HCT116 (cell line): ENCODE results near the gene ENOX1. TPM values are rescaled to one million over a fixed set of nuclear protein-coding genes. Genes with fewer than 3 reads are reported as not detected.

Source experiments
- ATAC-seq: fragments of 200-7000 bp; cut with Tn5 transposase; 2 replicates; pipeline ENCODE4 v1.9.1; 2020; ENCODE audit warnings: mild to moderate bottlenecking, moderate library complexity
- BruUV-seq: library from RNA; stranded (reverse); fragments of 400-500 nt; replicated peaks from 2 replicates; lab custom pipeline; 2021; lab: Mats Ljungman, UMichigan
- CTCF ChIA-PET: fragments of 300-600 bp; sonication (Branson Sonifier 250); formaldehyde crosslinking; loops from one replicate; lab custom pipeline; 2021; ENCODE audit warnings: antibody characterized with exemption; lab: Charles Lee
- POLR2A ChIA-PET: fragments of 300-600, 350-600 bp; sonication (Branson Sonifier 250); formaldehyde crosslinking; loops from one replicate; lab custom pipeline; 2021; ENCODE audit warnings: antibody characterized with exemption; lab: Charles Lee
- RAD21 ChIA-PET, 2 experiments: fragments of 300-600 bp; sonication (Branson Sonifier 250); formaldehyde crosslinking; loops; one replicate each; lab custom pipeline; 2023; ENCODE audit warnings: low total read pairs in 2 of 2; ENCODE audit not compliant: uncharacterized antibody in 2 of 2, unreplicated experiment in 2 of 2, low non-redundant PET in 1 of 2; lab: Charles Lee
- DNase-seq: peaks from one replicate; pipeline ENCODE4 v3.0.0-alpha.2; 2010; ENCODE audit warnings: low read depth, low spot score
- H2AFZ ChIP-seq: fragments of 200-600 bp; shearing (Covaris generic), sonication (generic); 2 replicates; pipeline ENCODE4 v1.6.1; 2017; ENCODE audit warnings: low read depth, mixed run types, mixed read lengths, antibody characterized with exemption, low read length; ENCODE audit not compliant: poor library complexity, severe bottlenecking
- H3K27ac ChIP-seq: 2 replicates; pipeline ENCODE4 v1.5.1; 2012; ENCODE audit warnings: low read depth, low read length
- H3K27me3 ChIP-seq: fragments of 200-600 bp; sonication (generic); 2 replicates; pipeline ENCODE4 v1.6.1; 2016; ENCODE audit warnings: mixed run types, low read length, mixed read lengths; ENCODE audit not compliant: insufficient read depth
- H3K36me3 ChIP-seq, 2 experiments: fragments of 200-500 bp in 1 of 2; fragments of 200-600 bp in 1 of 2; sonication (Bioruptor generic) in 1 of 2; sonication (generic) in 1 of 2; 2 replicates each; pipeline versions ENCODE4 v1.5.1 to v1.6.1; 2014 to 2016; ENCODE audit warnings: low read length in 2 of 2, inconsistent platforms in 1 of 2, mixed read lengths in 1 of 2, mixed run types in 1 of 2; ENCODE audit not compliant: insufficient read depth in 2 of 2, control insufficient read depth in 1 of 2
- H3K4me1 ChIP-seq, 2 experiments: fragments of 200-600 bp in 1 of 2; sonication (generic) in 1 of 2; 2 replicates each; pipeline versions ENCODE4 v1.5.1 to v1.6.1; 2012 to 2017; ENCODE audit warnings: low read length in 2 of 2, inconsistent platforms in 1 of 2, mild to moderate bottlenecking in 1 of 2, mixed read lengths in 1 of 2, mixed run types in 1 of 2, moderate library complexity in 1 of 2; ENCODE audit not compliant: insufficient read depth in 2 of 2, control insufficient read depth in 1 of 2
- H3K4me2 ChIP-seq: fragments of 200-600 bp; sonication (generic); 2 replicates; pipeline ENCODE4 v1.6.1; 2017; ENCODE audit warnings: mixed run types, low read length, mixed read lengths
- H3K4me3 ChIP-seq, 2 experiments: fragments of 200-600 bp in 1 of 2; sonication (generic) in 1 of 2; replicated peaks in 1 of 2; 2 replicates each; pipeline ENCODE4 v1.5.1; 2011 to 2016; ENCODE audit warnings: low read length in 2 of 2, control low read depth in 1 of 2, low read depth in 1 of 2, mild to moderate bottlenecking in 1 of 2, mixed read lengths in 1 of 2, mixed run types in 1 of 2
- H3K79me2 ChIP-seq: fragments of 200-600 bp; sonication (generic); 2 replicates; pipeline ENCODE4 v1.6.1; 2017; ENCODE audit warnings: mild to moderate bottlenecking, mixed run types, low read length, moderate library complexity, mixed read lengths; ENCODE audit not compliant: insufficient read depth
- H3K9ac ChIP-seq: fragments of 200-600 bp; sonication (generic); 2 replicates; pipeline ENCODE4 v1.6.1; 2016; ENCODE audit warnings: low read length, mixed read lengths
- H3K9me2 ChIP-seq: fragments of 200-600 bp; sonication (generic), shearing (Covaris generic); 2 replicates; pipeline ENCODE4 v1.6.1; 2017; ENCODE audit warnings: mixed run types, mild to moderate bottlenecking, moderate library complexity; ENCODE audit not compliant: insufficient read depth
- H3K9me3 ChIP-seq, 2 experiments: fragments of 200-500 bp in 1 of 2; fragments of 200-600 bp in 1 of 2; sonication (Bioruptor generic) in 1 of 2; sonication (generic) in 1 of 2; 2 replicates each; pipeline ENCODE4 v1.6.1; 2014 to 2017; ENCODE audit warnings: low read length in 2 of 2, mixed read lengths in 2 of 2, inconsistent platforms in 1 of 2, low read depth in 1 of 2, mild to moderate bottlenecking in 1 of 2, mixed run types in 1 of 2, moderate library complexity in 1 of 2; ENCODE audit not compliant: control insufficient read depth in 1 of 2, insufficient read depth in 1 of 2
- H4K20me1 ChIP-seq: fragments of 200-600 bp; sonication (generic), shearing (Covaris generic); 2 replicates; pipeline ENCODE4 v1.6.1; 2017; ENCODE audit warnings: mixed run types, mild to moderate bottlenecking, moderate library complexity; ENCODE audit not compliant: insufficient read depth
- CBX3 ChIP-seq: IDR thresholded peaks from 2 replicates; pipeline ENCODE4 v1.6.1; 2012; ENCODE audit warnings: low read depth
- EZH2 ChIP-seq: fragments of 200-600 bp; sonication (generic); IDR thresholded peaks from 2 replicates; pipeline ENCODE4 v1.6.1; 2017; ENCODE audit warnings: antibody characterized with exemption, mixed run types
- FOSL1 ChIP-seq: IDR thresholded peaks from 2 replicates; pipeline ENCODE4 v1.6.1; 2012; ENCODE audit warnings: low read depth
- JUND ChIP-seq: IDR thresholded peaks from 2 replicates; pipeline ENCODE4 v1.6.1; 2012
- POLR2AphosphoS5 ChIP-seq: IDR thresholded peaks from 2 replicates; pipeline ENCODE4 v1.6.1; 2011; ENCODE audit warnings: mild to moderate bottlenecking, low read depth, low read length, moderate library complexity
- RAD21 ChIP-seq: IDR thresholded peaks from 2 replicates; pipeline ENCODE4 v1.6.1; 2012; ENCODE audit warnings: low read depth, mild to moderate bottlenecking
- TCF7L2 ChIP-seq: IDR thresholded peaks from 2 replicates; pipeline ENCODE4 v1.7.0; 2011; ENCODE audit warnings: borderline replicate concordance, inconsistent platforms; ENCODE audit not compliant: insufficient read depth, insufficient read length; ENCODE audit errors: extremely low read depth
- YY1 ChIP-seq: IDR thresholded peaks from 2 replicates; pipeline ENCODE4 v1.6.1; 2011; ENCODE audit warnings: low read length, low read depth, moderate library complexity, mild to moderate bottlenecking; ENCODE audit not compliant: insufficient replicate concordance; ENCODE audit errors: extremely low read depth
- ZFX ChIP-seq: fragments of 450-650 bp; IDR thresholded peaks from 2 replicates; pipeline ENCODE4 v1.6.1; 2017
- ZNF274 ChIP-seq: fragments of 200-500 bp; sonication (Bioruptor generic); IDR thresholded peaks from 2 replicates; pipeline ENCODE4 v1.6.1; 2014; ENCODE audit warnings: mild to moderate bottlenecking, low read depth, low read length, inconsistent platforms
- intact Hi-C: fragments of 100-400 bp; cut with micrococcal nuclease; formaldehyde crosslinking; loops from 2 replicates; pipeline ENCODE4 v1.10.0; 2022
- total RNA-seq: library from RNA; stranded (reverse); gene quantifications from one replicate; pipeline ENCODE4 v1.2.1, GENCODE V29; 2021; ENCODE audit not compliant: unreplicated experiment
- TF ChIP-seq, protein P1 (sequence below): IDR thresholded peaks from 2 replicates; pipeline ENCODE4 v1.6.1; 2012

The ENOX1 gene
- total RNA-seq, 1 experiment from 2014 or later = 4.5 TPM

DNA sequence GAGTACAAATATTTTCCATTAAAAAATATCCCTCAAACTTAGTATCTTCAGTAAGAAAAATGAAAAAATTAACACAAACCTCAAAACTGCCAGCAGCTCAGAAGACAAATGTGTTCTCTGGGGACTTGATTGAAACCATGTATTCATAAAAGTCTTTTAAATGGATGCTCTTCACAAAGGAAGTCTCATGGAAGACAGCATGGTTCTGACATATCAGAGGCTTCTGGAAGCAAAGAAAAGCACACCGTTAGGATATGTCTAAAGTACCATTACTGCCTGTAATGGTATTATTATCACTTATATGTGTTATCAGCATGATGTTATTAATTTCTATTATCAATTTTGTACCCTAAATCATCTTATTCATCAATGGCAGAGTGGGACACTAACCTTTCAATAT lies 302.8 kb downstream of the ENOX1 start:
- Histone ChIP-seq H2AFZ (no peak overlapping the region), H3K79me2 (no peaks in the 10 kb centered on the region), H3K4me2 (no peak overlapping the region), H3K27ac (no peak overlapping the region), H3K27me3 (no peaks in the 10 kb centered on the region), H3K9me2 (no peaks in the 10 kb centered on the region), H3K36me3 (no peaks in the 10 kb centered on the region), H4K20me1 (no peaks in the 10 kb centered on the region), H3K4me3 (no peak overlapping the region), H3K9ac (no peak overlapping the region), H3K9me3 (no peaks in the 10 kb centered on the region), H3K4me1 (no peaks in the 10 kb centered on the region)
- BruUV-seq = no TSS peak
- POLR2A ChIA-PET = no interaction called here
- CTCF ChIA-PET = no interaction called here
- no peak for TF ChIP-seq ZFX
- TF ChIP-seq, protein P1, sequence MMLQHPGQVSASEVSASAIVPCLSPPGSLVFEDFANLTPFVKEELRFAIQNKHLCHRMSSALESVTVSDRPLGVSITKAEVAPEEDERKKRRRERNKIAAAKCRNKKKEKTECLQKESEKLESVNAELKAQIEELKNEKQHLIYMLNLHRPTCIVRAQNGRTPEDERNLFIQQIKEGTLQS = no peak
- RAD21 ChIA-PET = no interaction called here
- ATAC-seq = no peak
- intact Hi-C loops = no loop called here
- no peak for DNase-seq

DNA sequence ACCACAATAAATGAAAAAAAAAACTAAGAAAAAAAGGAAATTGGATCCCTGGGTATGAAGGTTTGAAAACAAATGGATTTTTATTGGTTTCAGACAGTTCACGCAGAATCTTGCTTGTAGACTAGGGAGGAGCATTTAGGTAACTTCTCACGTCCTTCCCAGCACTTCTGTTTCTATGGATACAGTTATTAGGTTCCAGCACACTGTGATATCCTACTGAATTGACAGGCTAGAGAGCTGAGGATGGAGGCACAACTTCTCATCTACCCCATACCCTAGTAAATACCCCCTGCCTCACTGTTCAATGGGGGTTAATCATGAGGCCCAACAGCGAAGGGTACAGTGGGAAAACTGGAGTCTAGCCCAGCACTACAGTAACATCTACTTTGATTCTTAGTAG lies 304.1 kb downstream of the ENOX1 start:
- Histone ChIP-seq H3K27me3 (no peaks in the 10 kb centered on the region), H3K9me3 (no peaks in the 10 kb centered on the region), H3K4me3 (no peak overlapping the region), H3K79me2 (no peaks in the 10 kb centered on the region), H4K20me1 (no peaks in the 10 kb centered on the region), H3K4me1 (no peaks in the 10 kb centered on the region), H3K9me2 (no peaks in the 10 kb centered on the region), H2AFZ (no peak overlapping the region), H3K27ac (no peak overlapping the region), H3K9ac (no peak overlapping the region), H3K4me2 (no peak overlapping the region), H3K36me3 (no peaks in the 10 kb centered on the region)
- intact Hi-C loops = no loop called here
- TF ChIP-seq JUND (no peak), CBX3 (no peak), FOSL1 (no peak), RAD21 (no peak), POLR2AphosphoS5 (no peak), ZNF274 (no peak), YY1 (no peak), EZH2 (no peak), TCF7L2 (no peak)
- TF ChIP-seq, protein P1 = no peak
- CTCF ChIA-PET = no interaction called here
- BruUV-seq = no TSS peak
- DNase-seq = no peak
- POLR2A ChIA-PET = no interaction called here
- RAD21 ChIA-PET = no interaction called here
- ATAC-seq = no peak
